Measurements from ENCODE around the gene SNRPA1. TPM values are rescaled to one million over a fixed set of nuclear protein-coding genes. Genes with fewer than 3 reads are reported as not detected.

The SNRPA1 gene
- total RNA-seq, 1 donor from 2014 or later = 79.5 TPM

- Mint-ChIP-seq H3K36me3 (ENCODE audit: low read depth, unreplicated experiment) (peaks cover 11% of the 10 kb centered on the region), H3K27me3 (ENCODE audit: low read depth, unreplicated experiment) (peaks cover 11% of the 10 kb centered on the region), H3K27ac (ENCODE audit: unreplicated experiment) (no peak overlapping the region), H3K9me3 (ENCODE audit: unreplicated experiment) (peaks cover 3% of the 10 kb centered on the region), H3K4me3 (ENCODE audit: unreplicated experiment) (no peak overlapping the region), H3K4me1 (ENCODE audit: low read depth, unreplicated experiment) (peaks cover 5% of the 10 kb centered on the region)
- Histone ChIP-seq H2AFZ (ENCODE audit: low read depth, low read length) (no peak overlapping the region), H3K4me2 (ENCODE audit: low read length) (no peak overlapping the region), H3K36me3 (ENCODE audit: insufficient read depth, low read length) (no peaks in the 10 kb centered on the region), H3K4me3 (ENCODE audit: insufficient read depth, low read depth, low read length) (no peak overlapping the region), H3K9me3 (ENCODE audit: insufficient read depth, low read depth, low read length) (no peaks in the 10 kb centered on the region), H3K27ac (ENCODE audit: low read depth, low read length) (no peak overlapping the region), H3K9ac (ENCODE audit: low read length) (no peak overlapping the region), H3K27me3 (ENCODE audit: insufficient read depth, low read length) (no peaks in the 10 kb centered on the region), H3K4me1 (ENCODE audit: insufficient read depth, low read length) (peaks cover 29% of the 10 kb centered on the region), H4K20me1 (ENCODE audit: insufficient read depth, low read length) (no peaks in the 10 kb centered on the region), H3K79me2 (ENCODE audit: insufficient read depth, low read length) (no peaks in the 10 kb centered on the region)
- no peak for TF ChIP-seq EZH2 (IDR thresholded peaks at IDR 0.05; ENCODE audit: insufficient read depth, low read length)
- no peak for TF ChIP-seq CTCF (IDR thresholded peaks at IDR 0.05; ENCODE audit: insufficient read depth, low read depth, low read length)
- FAIRE-seq (no peak), DNase-seq (ENCODE audit: low read depth) (peak; percentile 37)
These were observed 31.0 kb downstream of the SNRPA1 start for GRCh38 chr15:101264011-101264410.

GRCh38 chr15:101262551-101262950, 32.5 kb downstream of the SNRPA1 start:
- no peak overlapping the region for H3K4me2 ChIP-seq (ENCODE audit: low read length)
- no peaks in the 10 kb centered on the region for H4K20me1 ChIP-seq (ENCODE audit: insufficient read depth, low read length)
- no peaks in the 10 kb centered on the region for H3K36me3 ChIP-seq (ENCODE audit: insufficient read depth, low read length)
- Mint-ChIP-seq H3K4me1 (ENCODE audit: low read depth, unreplicated experiment) (peaks cover 5% of the 10 kb centered on the region), H3K36me3 (ENCODE audit: low read depth, unreplicated experiment) (peaks cover 11% of the 10 kb centered on the region), H3K27ac (ENCODE audit: unreplicated experiment) (no peak overlapping the region), H3K4me3 (ENCODE audit: unreplicated experiment) (no peak overlapping the region), H3K27me3 (ENCODE audit: low read depth, unreplicated experiment) (peaks cover 16% of the 10 kb centered on the region), H3K9me3 (ENCODE audit: unreplicated experiment) (peaks cover 3% of the 10 kb centered on the region)
- no peak overlapping the region for H3K9ac ChIP-seq (ENCODE audit: low read length)
- FAIRE-seq = no peak
- DNase-seq (ENCODE audit: low read depth) = no peak
- H3K79me2 ChIP-seq (ENCODE audit: insufficient read depth, low read length) = no peaks in the 10 kb centered on the region
- H3K27me3 ChIP-seq (ENCODE audit: insufficient read depth, low read length) = no peaks in the 10 kb centered on the region
- peaks cover 21% of the 10 kb centered on the region for H3K4me1 ChIP-seq (ENCODE audit: insufficient read depth, low read length)
- no peak overlapping the region for H2AFZ ChIP-seq (ENCODE audit: low read depth, low read length)
- H3K9me3 ChIP-seq (ENCODE audit: insufficient read depth, low read depth, low read length) = no peaks in the 10 kb centered on the region
- H3K27ac ChIP-seq (ENCODE audit: low read depth, low read length) = no peak overlapping the region
- TF ChIP-seq CTCF (IDR thresholded peaks at IDR 0.05; ENCODE audit: insufficient read depth, low read depth, low read length) = no peak
- no peak for TF ChIP-seq EZH2 (IDR thresholded peaks at IDR 0.05; ENCODE audit: insufficient read depth, low read length)
- H3K4me3 ChIP-seq (ENCODE audit: insufficient read depth, low read depth, low read length) = no peak overlapping the region

GRCh38 chr15:101258238-101259144, 36.6 kb downstream of the SNRPA1 start:
- H3K4me2 ChIP-seq (ENCODE audit: low read length) = no peak overlapping the region
- Mint-ChIP-seq H3K36me3 (ENCODE audit: low read depth, unreplicated experiment) (peaks cover 2% of the 10 kb centered on the region), H3K27me3 (ENCODE audit: low read depth, unreplicated experiment) (peaks cover 19% of the 10 kb centered on the region), H3K4me1 (ENCODE audit: low read depth, unreplicated experiment) (peaks cover 10% of the 10 kb centered on the region), H3K9me3 (ENCODE audit: unreplicated experiment) (peaks cover 3% of the 10 kb centered on the region), H3K4me3 (ENCODE audit: unreplicated experiment) (no peak overlapping the region), H3K27ac (ENCODE audit: unreplicated experiment) (no peak overlapping the region)
- TF ChIP-seq CTCF (IDR thresholded peaks at IDR 0.05; ENCODE audit: insufficient read depth, low read depth, low read length) (peak; percentile 98), EZH2 (IDR thresholded peaks at IDR 0.05; ENCODE audit: insufficient read depth, low read length) (no peak)
- H3K27me3 ChIP-seq (ENCODE audit: insufficient read depth, low read length) = no peaks in the 10 kb centered on the region
- H3K9ac ChIP-seq (ENCODE audit: low read length) = no peak overlapping the region
- peak overlapping the region; percentile 39 for H2AFZ ChIP-seq (ENCODE audit: low read depth, low read length)
- no peak overlapping the region for H3K4me3 ChIP-seq (ENCODE audit: insufficient read depth, low read depth, low read length)
- H3K79me2 ChIP-seq (ENCODE audit: insufficient read depth, low read length) = no peaks in the 10 kb centered on the region
- H3K9me3 ChIP-seq (ENCODE audit: insufficient read depth, low read depth, low read length) = no peaks in the 10 kb centered on the region
- no peaks in the 10 kb centered on the region for H3K36me3 ChIP-seq (ENCODE audit: insufficient read depth, low read length)
- H3K4me1 ChIP-seq (ENCODE audit: insufficient read depth, low read length) = peaks cover 8% of the 10 kb centered on the region
- H3K27ac ChIP-seq (ENCODE audit: low read depth, low read length) = no peak overlapping the region
- no peaks in the 10 kb centered on the region for H4K20me1 ChIP-seq (ENCODE audit: insufficient read depth, low read length)
- peak; percentile 46 for DNase-seq (ENCODE audit: low read depth)
- FAIRE-seq = peak; percentile 34

Data from astrocyte (in vitro differentiated cells and primary cell).